Ovary (tissue), 3 donors: ENCODE measurements around the gene SH2B2.

ENCODE experiments used
- EP300 ChIP-seq: sonication (generic); formaldehyde crosslinking; IDR thresholded peaks from one replicate; pipeline ENCODE4 v1.6.1; 2017; ENCODE audit warnings: antibody characterized with exemption
- POLR2A ChIP-seq: fragments of 450-650 bp; IDR thresholded peaks from one replicate; pipeline ENCODE4 v1.6.1; 2017; ENCODE audit warnings: antibody characterized with exemption, mild to moderate bottlenecking, moderate library complexity
- TF ChIP-seq, protein P1 (sequence below), 3 donors: fragments of 450-650 bp in 2 of 3; fragments of 200-600 bp in 1 of 3; IDR thresholded peaks; one replicate each; pipeline versions ENCODE4 v1.5.1 to v1.8.0; 2016 to 2022; ENCODE audit warnings: antibody characterized with exemption in 3 of 3, mild to moderate bottlenecking in 1 of 3
- donor health status: DM: no; HTN: no; CAD: no.

DNA sequence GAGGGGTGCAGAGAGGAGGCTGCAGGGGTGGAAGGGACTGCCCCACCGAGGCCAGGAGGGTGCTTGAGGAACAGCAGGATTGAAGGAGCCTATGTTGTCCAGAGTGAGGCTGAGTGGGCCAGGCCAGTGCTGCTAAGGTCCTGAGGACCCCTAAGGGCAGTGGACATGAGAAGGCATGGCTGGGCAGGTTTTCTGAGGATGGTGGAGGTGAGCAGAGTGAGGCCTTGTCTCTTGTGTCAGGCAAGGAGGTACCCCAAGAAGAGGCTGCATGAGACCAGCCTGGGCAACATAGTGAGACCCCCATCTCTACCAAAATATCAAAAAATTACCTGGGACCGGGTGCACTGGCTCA, 5.2 kb downstream of the SH2B2 start:
- TF ChIP-seq POLR2A: no peak
- TF ChIP-seq, protein P1, sequence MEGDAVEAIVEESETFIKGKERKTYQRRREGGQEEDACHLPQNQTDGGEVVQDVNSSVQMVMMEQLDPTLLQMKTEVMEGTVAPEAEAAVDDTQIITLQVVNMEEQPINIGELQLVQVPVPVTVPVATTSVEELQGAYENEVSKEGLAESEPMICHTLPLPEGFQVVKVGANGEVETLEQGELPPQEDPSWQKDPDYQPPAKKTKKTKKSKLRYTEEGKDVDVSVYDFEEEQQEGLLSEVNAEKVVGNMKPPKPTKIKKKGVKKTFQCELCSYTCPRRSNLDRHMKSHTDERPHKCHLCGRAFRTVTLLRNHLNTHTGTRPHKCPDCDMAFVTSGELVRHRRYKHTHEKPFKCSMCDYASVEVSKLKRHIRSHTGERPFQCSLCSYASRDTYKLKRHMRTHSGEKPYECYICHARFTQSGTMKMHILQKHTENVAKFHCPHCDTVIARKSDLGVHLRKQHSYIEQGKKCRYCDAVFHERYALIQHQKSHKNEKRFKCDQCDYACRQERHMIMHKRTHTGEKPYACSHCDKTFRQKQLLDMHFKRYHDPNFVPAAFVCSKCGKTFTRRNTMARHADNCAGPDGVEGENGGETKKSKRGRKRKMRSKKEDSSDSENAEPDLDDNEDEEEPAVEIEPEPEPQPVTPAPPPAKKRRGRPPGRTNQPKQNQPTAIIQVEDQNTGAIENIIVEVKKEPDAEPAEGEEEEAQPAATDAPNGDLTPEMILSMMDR (IDR thresholded peaks at IDR 0.05): no peak
- TF ChIP-seq EP300: no peak
